Renal cortical epithelial cell (primary cell): Measurements from ENCODE around the gene FANCC. TPM values are rescaled to one million over a fixed set of nuclear protein-coding genes. Genes with fewer than 3 reads are reported as not detected.
"Not testable (repeated sequence)": the region's sequence is repeated elsewhere in the genome, so short reads cannot be mapped to it uniquely, and the experiment has no call there.

ENCODE experiments used
- DNase-seq: peaks from one replicate; pipeline ENCODE4 v3.0.0-alpha.2; 2011; ENCODE audit warnings: low read depth
- total RNA-seq: library from RNA; depleted of rRNA; stranded (reverse); fragments of >200 nt; gene quantifications from 2 replicates; pipeline ENCODE4 v1.2.3, GENCODE V29; 2014

Gene FANCC
- total RNA-seq, 1 donor from 2014 or later: 8.6 TPM

DNA sequence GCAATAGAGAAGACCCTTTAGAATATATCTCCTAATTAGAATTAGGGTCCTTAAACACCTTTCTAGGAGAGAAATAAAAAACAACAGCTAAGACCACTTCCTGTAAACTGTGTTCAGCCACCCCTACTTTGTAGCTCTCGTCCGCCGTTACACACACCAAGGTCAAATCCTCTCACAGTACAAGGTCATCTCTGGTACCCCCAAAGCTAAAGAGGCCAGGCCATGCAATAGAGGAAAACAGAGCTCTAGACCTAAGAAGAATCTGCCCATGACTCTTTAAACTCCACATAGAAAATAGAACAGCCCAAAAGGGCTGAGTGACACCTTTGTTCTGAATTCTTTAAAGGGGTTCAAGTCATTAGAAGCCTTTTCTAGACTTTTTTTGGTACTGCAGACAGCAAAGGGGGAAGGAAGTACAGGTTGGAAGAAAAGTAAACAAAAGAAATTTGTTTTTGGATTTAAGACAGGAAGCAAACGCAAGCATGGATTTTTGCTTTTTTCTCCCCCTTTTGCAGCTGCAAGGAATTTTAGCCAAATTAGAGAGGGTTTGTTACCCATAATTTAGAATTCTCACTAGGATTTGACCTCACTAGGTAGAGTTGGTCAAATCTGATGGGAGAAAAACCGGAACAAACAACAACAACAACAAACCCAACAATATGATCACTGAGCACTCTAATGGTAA is 13.4 kb upstream of the FANCC start:
- no peak for DNase-seq

DNA sequence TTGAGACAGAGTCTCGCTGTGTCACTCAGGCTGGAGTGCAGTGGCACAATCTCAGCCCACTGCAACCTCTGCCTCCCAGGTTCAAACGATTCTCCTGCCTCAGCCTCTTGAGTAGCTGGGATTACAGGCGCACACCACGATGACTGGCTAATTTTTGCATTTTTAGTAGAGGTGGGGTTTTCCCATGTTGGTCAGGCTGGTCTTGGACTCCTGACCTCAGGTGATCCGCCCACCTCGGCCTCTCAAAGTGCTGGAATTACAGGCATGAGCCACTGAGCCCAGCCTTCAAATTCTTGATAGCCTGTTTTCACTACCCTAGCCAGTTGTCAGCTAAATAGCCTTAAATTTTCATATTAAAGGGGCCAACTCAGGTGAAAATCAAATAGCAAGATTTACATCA is 11.6 kb upstream of the FANCC start:
- not testable (repeated sequence) for DNase-seq

DNA sequence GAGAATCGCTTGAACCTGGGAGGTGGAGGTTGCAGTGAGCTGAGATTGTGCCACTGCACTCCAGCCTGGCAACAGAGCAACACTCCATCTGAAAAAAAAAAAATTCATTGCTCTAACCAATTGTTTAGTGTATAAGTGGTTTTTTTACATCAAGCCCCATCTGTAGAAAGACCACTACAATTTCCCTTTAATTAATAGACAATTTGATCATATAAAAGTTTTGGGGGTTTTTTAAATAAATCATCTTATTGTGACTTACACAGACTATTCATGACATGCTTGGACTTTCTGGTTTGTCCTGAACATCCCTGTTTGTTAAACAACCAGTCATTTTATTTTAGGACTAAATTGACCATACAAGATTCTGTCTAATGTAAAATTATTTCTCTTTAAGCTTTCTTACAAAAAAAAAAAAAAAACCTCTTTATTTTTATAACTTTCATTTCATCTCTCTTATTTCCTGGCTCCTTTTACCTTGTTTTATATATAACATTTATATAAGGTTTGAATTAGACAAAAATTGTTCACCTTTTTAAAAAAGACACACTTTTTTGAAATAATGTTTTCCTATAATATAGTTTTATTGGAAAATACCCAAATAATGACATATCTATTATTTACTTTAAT is 9.8 kb upstream of the FANCC start:
- DNase-seq: no peak

DNA sequence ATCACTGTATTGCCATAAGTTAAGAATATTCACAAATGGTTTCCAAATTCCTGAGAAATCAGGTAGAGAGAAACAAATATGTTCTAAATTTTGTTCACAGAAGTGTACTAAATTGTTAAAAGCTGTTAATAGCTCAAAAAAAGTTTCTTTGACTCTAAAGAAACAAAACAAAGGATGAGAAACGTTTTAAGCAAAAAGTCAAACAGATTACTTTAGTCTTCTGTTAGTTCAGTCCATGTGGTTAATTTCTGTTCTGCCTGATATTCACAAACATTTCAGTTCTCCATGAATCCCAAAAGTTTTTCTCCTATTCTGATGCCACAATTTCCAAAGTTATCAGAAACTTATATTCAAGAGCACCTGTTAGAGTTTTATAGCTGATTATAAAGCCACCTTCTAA is 7.7 kb upstream of the FANCC start:
- no peak for DNase-seq

DNA sequence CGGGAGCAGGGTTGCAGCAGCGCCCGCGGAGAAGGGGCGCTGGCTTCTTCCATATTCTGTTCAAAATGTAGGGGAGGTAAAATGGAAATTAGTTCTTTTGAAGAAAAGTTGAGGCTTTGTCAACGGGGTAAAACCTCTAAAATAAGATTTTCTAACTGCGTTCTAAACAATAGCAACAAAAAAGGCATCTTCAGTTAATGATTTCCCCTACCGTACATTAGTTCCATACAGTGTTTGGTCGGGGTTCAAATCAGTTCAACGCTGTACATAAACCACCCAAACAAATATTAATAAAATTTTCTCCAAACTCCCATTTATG is 343 bp upstream of the FANCC start:
- no peak for DNase-seq

DNA sequence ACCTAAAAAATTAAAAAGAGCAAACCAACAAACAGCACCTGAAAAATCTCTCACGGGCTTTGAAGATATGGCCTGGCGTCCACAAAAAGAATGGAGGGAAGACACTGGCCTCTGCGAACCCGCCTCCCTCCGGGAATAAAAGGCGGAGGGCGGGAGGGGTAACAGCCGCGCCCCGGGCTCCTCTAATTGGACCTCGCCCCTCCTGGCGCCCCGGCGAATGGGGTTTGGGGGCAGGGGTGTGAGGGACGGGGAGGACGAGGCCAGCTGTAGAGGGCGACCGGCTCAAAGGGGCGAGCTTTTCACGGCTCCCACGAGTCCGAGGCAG is 753 bp downstream of the FANCC start:
- DNase-seq: no peak

DNA sequence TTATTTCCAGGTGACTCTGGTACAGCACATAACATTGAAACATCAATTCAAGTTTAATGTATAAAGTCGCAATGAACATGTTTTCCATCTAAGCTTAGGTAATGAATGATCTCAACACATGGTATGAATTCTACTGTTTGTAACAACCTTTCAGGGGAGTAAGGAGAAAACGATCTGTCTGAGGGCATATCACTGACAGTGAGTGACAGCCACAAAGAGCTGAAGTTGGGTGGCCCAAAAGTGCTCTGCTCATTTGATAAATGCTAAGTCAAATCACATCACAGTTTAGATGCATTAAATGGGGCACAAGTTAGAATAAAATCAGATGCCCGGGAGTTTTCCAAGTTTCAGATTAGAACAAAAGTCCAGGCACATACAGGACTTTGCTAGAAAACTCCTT is 1.2 kb downstream of the FANCC start:
- no peak for DNase-seq

DNA sequence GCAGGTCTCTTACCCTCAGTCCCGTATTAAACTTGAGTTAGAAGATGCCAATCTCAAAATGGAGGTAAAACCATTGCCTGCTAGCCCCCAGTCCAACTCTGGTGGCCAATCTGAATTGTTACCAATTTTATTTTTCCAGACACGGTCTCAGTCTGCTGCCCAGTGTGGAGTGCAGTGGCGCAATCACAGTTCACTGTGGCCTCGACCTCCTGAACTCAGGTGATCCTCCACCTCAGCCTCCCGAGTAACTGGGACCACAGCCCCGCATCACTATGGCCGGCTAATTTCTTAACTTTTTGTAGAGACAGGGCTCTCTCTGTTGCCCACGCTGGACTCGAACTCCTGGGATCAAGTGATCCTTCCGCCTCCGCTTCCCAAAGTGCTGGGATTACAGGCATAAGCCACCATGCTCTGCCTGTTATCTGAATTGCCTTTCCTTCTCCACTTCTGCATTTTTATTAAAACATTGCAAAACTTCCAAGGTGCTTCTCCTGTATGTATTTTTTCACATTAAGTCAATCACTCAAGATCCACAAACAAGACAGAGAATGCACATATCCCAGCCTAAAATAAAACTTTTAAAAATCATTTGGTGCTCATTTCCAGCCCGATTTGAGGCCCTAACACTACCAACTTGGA is 2.3 kb downstream of the FANCC start:
- DNase-seq: no peak

DNA sequence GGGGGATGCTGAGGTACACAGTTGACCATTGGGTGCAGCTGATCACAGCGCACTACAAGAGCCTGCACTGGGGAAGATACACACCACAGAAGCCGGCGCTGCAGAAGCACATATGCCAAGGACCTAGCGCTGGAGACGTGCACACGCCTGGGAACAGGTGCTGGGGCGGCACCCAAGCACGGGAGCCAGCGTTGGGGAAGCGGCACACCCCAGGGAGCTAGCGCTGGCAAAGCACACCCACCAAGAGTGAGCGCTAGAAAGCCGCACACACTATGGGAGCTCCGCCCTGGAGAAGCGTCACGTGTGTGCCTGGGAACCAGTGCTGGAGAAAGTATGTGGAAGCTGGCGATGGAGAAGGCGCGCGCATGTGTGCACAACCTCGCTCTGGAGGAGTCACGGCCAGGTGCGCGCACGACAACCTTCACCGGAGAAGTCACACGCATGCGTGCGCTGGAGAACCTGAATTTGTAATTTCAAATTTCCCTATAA is 4.5 kb downstream of the FANCC start:
- DNase-seq: peak; percentile 61

DNA sequence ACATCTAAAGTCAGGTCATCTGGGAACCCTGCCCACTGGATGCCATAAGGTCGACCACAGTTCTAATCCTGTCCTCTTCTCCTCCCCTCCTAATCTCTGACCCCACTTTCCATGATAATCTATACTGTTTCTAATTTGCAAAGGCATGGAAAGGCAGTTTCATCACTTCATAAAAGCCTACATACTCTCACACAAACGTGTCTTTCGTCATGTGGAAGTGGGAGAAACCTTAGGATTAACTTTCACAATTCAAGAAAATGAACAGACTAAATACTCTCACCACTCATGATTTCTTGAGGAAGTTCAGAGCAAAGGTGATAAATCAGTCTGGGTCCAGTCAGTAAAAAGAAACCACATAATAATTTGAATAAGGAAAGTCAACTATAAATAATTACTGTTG is 5.5 kb downstream of the FANCC start:
- no peak for DNase-seq

DNA sequence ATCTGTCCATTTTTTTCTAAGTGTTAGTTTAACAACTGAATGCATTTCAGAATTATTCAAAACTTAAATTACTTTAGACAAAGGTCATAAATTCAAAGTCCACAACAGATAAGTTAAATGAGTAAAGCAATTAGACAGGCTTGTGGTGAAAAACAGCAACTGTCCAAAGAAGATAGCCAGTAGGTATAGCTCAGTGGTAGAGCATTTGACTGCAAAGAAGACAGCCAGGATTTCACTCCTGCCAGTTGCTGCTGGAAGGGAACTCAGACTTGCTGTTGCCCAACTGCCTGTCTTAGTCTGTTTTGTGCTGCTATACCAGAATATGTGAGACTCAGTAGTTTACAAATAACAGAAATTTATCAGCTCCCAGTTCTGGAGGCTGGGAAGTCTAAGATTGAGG is 10.0 kb downstream of the FANCC start:
- DNase-seq: no peak

DNA sequence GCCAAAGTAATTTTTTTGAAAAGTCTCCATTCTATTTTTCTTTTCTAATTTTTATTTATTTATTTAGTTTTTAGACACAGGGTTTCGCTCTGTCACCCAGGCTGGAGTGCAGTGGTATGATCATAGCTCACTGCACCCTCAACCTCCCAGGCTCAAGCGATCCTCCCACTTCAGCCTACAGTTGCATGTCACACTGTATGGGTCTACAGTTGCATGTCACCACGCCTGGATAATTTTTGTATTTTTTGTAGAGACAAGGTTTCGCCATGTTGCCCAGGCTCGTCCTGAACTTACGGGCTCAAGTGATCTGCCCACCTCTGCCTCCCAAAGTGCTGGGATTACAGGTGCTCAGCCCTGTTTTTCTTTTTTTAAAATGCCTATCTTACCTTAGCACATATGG is 10.7 kb downstream of the FANCC start:
- no peak for DNase-seq

DNA sequence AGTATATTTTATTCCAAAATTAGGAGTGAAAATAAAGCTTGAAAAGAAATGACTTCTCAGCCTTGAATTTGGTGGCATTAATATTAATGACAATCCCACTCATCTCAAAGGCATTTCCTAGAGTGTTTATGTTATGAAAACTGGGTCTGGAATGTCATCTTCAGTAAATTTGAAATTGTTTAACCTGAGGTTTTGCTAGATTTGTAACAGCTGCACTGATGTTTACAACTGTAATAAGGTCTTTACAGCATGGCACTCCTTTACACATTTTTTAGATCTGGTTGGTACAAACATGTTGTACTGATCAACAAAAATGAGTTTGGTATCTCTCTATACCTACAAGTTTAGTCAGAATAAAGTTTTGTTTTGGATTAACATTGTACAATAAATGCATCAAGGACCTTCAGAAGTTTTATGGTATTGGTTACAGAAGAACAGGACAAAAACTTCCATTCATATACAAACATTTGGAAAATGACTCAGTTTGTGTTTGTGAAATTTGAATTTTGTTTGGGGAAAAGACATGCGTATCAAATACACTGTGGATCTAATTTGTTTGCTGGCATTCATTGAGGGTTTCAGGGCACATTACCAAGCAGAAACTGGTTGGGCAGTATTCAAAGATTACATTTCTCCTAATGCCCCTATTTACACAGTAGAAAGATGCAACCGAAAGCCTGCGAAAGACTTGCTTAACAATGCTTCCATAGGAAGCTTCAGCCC is 11.6 kb downstream of the FANCC start:
- peak; percentile 28 for DNase-seq

DNA sequence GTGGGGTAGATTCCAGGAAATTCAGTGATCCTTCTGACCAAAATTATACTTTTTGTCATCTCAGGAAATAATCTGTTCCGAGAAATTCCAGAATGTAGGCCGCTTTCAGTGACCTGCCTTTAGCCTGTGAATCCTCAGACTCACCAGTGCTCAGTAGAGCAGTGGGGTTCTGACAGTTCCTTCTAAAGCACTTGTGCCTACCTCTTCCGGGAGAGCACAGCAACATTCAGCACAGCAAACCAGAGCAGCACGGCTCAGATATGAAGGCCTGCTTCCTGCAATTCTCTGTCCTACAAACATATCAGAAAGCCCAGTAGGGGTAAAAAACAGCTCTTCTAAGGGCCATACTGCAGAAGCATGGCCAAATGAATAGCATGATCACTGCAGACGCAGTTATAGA is 15.0 kb downstream of the FANCC start:
- DNase-seq: no peak

DNA sequence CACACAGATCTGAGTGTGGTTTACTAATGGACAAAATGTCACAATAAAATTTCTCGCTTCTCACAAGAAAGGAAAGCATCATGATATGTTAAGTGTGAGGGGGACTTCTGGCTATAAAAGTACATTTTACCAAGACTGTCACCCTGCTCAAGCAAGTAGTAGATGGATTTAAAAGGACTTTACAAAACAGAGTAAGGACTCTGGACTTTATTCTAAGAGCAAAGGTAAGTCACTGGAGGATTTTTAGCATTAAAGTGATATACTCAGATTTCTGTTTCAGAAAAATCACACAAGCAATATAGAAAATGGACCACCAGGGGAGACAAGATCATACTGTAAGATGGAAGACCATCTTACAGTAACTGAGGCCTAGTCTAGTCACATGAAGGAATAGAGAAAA is 19.7 kb downstream of the FANCC start:
- no peak for DNase-seq

DNA sequence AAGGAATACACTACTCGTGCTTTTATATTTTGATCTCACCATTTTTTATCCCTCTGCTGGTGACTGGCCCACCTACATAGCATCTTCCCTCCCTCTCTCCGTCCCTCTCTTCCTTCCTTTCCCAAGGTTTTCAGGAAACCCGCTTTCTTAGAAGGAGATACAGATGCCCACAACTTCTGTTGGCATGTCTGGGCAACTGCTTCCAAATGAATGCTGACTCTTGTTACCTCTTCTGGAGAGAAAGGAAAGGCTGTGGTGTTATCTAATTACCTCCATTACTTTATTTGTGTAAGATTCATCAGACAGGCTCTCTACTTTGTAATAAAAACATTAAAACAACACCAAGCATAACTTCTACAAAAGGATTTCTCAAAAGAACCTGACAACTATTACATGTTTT is 20.2 kb downstream of the FANCC start:
- DNase-seq: no peak

DNA sequence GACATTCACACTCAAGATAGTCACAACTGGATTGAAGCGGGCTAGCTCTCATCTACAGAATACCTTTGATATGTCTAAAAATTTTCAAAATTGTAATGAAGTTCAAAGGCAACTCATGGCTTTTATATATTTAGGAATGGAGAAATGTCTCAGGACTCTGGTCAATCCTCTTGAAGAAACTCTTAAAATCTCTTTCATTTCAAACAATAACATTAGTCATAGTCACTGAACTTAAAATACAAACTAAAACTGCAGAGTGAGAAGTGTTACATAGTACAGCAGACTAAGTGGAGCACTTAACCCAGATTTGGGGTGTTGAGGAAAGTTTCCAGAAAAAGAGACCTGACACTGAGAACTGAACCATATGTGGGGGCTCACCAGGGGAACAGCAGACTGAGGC is 20.7 kb downstream of the FANCC start:
- DNase-seq: peak; percentile 39

DNA sequence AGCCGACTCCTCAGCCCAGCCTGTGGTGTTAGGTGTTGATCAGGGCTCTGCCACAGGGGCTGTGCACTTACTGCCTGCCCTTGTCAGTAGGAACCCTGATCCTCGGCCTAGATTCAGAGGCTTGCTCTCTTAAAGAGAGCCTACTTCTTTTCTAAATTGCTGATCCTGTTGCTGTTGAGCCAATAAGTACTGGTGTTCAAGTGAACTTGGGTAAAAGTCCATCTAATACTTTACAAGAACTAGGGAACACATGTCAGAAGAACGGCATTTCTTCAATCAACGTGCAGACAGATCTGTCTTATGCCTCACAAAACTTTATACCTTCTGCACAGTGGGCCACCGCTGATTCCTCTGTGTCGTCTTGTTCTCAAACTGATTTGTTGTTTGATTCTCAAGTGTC is 24.2 kb downstream of the FANCC start:
- DNase-seq: not testable (repeated sequence)

DNA sequence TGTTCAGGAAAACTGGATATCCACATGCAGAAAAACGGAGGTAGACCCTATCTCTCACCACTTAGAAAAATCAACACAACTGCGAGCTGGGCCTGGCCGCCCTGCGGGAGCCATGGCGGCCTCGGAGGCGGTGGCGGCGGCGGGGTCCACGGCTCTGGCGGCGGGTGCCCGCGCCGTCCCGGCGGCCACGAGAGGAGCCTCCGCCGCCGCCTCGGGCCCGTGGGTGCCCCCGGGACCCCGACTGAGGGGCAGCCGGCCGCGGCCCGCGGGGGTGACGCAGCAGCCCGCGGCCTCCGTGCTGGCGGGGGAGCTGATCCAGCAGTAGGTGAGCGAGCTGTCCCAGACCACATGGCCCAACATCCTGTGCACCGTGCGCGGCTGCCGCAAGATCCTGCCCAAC is 25.3 kb downstream of the FANCC start:
- no peak for DNase-seq

DNA sequence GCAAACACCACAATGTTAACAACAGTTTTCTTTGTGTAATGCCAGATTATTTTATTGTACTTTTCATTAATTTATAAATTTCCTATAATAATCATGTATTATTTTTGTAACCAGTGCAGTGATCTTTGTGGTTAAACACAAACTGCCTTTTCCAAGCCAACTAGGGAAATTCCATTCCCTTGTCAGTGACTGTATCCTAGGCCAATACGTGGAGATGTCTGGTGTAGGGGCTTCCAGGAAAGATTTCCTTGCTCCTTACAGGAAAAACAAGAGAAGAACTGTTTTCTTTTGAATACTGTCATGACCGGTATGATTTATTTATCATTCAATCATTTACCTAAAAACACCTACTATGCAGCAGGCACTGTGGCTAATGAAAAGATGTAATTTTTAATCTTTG is 31.4 kb downstream of the FANCC start:
- DNase-seq: peak; percentile 63

DNA sequence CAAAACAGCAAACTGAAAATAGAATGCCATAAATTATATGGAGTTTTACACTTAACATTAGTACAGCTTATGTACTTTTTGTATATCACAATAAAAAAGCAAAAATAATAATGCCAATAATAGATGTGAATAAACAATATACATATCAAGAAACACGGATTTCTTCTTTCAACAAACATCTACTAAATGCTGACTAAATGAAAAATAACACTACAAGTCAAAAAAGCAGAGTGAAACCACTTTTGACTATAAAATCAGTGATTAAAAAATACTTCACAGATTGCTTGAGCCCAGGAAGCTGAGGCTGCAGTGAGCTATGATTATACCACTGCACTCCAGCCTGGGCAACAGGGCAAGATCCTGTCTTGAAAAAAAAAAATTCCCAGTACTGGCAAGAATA is 32.2 kb downstream of the FANCC start:
- DNase-seq: no peak

DNA sequence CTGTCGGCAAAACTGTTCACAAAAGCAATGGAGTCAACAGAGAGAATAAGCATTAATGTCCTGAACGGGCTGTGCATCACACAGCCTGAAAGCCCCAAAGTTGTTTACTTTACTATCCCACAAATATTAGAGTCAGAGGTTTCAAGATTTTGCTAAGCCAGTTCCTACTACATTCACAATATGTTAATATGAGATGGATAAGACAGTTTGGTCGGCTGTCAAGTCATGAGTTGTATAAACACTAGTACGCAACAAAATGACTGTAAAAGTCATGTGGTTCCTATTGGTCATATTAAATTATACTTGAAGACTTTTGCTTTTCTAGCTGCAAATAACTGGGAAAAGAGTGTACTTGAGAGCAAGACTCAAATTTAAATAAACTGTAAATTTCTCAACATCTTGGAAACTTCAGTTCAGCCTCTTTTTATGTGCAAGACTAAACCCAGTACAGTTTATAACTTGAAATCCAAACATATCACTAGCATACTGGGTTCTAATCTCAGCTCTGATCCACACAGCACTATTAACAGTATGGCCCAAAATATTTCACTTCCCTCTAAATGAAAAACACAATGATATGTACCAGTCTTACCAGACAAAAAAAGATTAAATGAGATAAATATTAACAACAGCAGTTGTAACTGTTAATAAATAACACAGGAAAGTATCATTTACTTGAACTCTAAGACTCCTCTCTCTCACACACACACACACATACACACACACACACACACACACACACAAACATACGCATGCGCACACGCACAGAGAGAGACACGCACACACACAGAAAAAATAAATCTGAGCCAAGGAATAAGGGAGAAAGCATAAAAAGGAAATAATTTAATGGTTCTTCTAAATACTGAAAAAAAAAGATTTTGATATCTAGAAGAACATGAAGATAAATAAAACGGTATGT is 33.1 kb downstream of the FANCC start:
- DNase-seq: peak; percentile 83
